ENCODE data around the gene TOMM40. TPM values are rescaled to one million over a fixed set of nuclear protein-coding genes. Genes with fewer than 3 reads are reported as not detected.

Gene TOMM40
- total RNA-seq, 1 experiment from 2014 or later: 180 TPM

GRCh38 chr19:44886141-44886540 is 4.9 kb upstream of the TOMM40 start:
- Histone ChIP-seq H3K9me3 (ENCODE audit: control insufficient read depth, low read depth, low read length) (no peaks in the 10 kb centered on the region), H3K23ac (ENCODE audit: insufficient read length, low read depth, low read length) (no peak overlapping the region), H3K79me2 (ENCODE audit: insufficient read depth, low read length) (no peaks in the 10 kb centered on the region), H2AK5ac (ENCODE audit: insufficient read length, low read length) (no peak overlapping the region), H2BK120ac (ENCODE audit: low read depth, low read length, poor library complexity, severe bottlenecking) (no peak overlapping the region), H3K27ac (ENCODE audit: insufficient read length, low read depth, low read length) (no peak overlapping the region), H2BK15ac (ENCODE audit: low read depth, low read length) (no peak overlapping the region), H3K56ac (ENCODE audit: insufficient read length, low read depth, low read length) (no peak overlapping the region), H3K27me3 (ENCODE audit: insufficient read depth, low read length) (no peaks in the 10 kb centered on the region), H3K18ac (ENCODE audit: insufficient read length, low read depth, low read length) (no peak overlapping the region), H2BK5ac (ENCODE audit: insufficient read length, low read length) (no peak overlapping the region), H4K91ac (ENCODE audit: insufficient read length, low read depth, low read length) (no peak overlapping the region), H3K4ac (ENCODE audit: low read depth, low read length) (no peak overlapping the region), H2BK12ac (ENCODE audit: insufficient read length, low read depth, low read length) (no peak overlapping the region), H2BK20ac (ENCODE audit: low read depth, low read length, poor library complexity, severe bottlenecking) (no peak overlapping the region), H3K4me1 (ENCODE audit: insufficient read depth, low read length) (no peaks in the 10 kb centered on the region), H3K4me2 (ENCODE audit: insufficient read depth, insufficient read length, low read length) (no peak overlapping the region), H3K23me2 (ENCODE audit: insufficient read length, low read depth, low read length, poor library complexity, severe bottlenecking) (no peaks in the 10 kb centered on the region), H4K8ac (replicated peaks; ENCODE audit: insufficient read length, low read depth, low read length) (no peak overlapping the region), H4K5ac (ENCODE audit: insufficient read length, low read depth, low read length) (no peak overlapping the region), H2AFZ (ENCODE audit: low read length) (no peak overlapping the region), H3K14ac (ENCODE audit: insufficient read depth, low read length) (no peak overlapping the region), H4K20me1 (ENCODE audit: control insufficient read depth, insufficient read depth, insufficient read length) (no peaks in the 10 kb centered on the region), H3K79me1 (ENCODE audit: insufficient read depth, low read depth, low read length, poor library complexity, severe bottlenecking) (no peaks in the 10 kb centered on the region), H3T11ph (ENCODE audit: low read length) (no peak overlapping the region), H3K9ac (ENCODE audit: extremely low read depth, insufficient read length, low read length) (no peak overlapping the region)
- H3K4me1 Mint-ChIP-seq: peaks cover 12 to 29% of the 10 kb centered on the region in 2 experiments
- peaks cover 24 to 57% (median 52%) of the 10 kb centered on the region in 3 experiments for H3K36me3 Mint-ChIP-seq (ENCODE audit: insufficient read depth in 1 of 3, low read depth in 3 of 3)
- no peak for DNase-seq
- no peak overlapping the region for H3K4me3 Mint-ChIP-seq
- no CpG with 5 or more reads among the region's 6 CpGs for WGBS (ENCODE audit: extremely low coverage, insufficient read length, low lambda C conversion rate)
- TF ChIP-seq CTCF (conservative IDR thresholded peaks at IDR 0.05): no peak
- no peaks in the 10 kb centered on the region for H3K9me3 Mint-ChIP-seq
- no peak overlapping the region for H3K27ac Mint-ChIP-seq
- no peaks in the 10 kb centered on the region; the same call in 1 of the 2 replicates for H3K27me3 Mint-ChIP-seq (ENCODE audit: low read depth)
